Testis (tissue), 3 donors: ENCODE results near the gene NR2F2. TPM values are rescaled to one million over a fixed set of nuclear protein-coding genes. Genes with fewer than 3 reads are reported as not detected.

Source experiments
- DNase-seq: peaks from one replicate; pipeline ENCODE4 v3.0.0-alpha.2; 2019
- H3K27ac ChIP-seq, 2 donors: fragments of 200-600 bp; sonication (generic); one replicate each; pipeline ENCODE4 v1.5.1; 2019
- H3K27me3 ChIP-seq: fragments of 200-600 bp; sonication (generic); one replicate; pipeline ENCODE4 v1.5.1; 2019
- H3K36me3 ChIP-seq: fragments of 200-600 bp; sonication (generic); one replicate; pipeline ENCODE4 v1.5.1; 2017; ENCODE audit warnings: low read depth; ENCODE audit errors: missing control alignments
- H3K4me1 ChIP-seq: fragments of 200-600 bp; sonication (generic); one replicate; pipeline ENCODE4 v1.5.1; 2019
- H3K4me3 ChIP-seq, 2 donors: fragments of 200-600 bp; sonication (generic); one replicate each; pipeline ENCODE4 v1.5.1; 2017 to 2019
- H3K9me3 ChIP-seq: fragments of 200-600 bp; sonication (generic); one replicate; pipeline ENCODE4 v1.5.1; 2017
- CTCF ChIP-seq, 3 experiments: fragments of 450-650 bp in 2 of 3; fragments of 200-600 bp in 1 of 3; sonication (generic) in 1 of 3; IDR thresholded peaks; one replicate each; pipeline ENCODE4 v1.5.1; 2016 to 2019; ENCODE audit warnings: antibody characterized with exemption in 3 of 3, mild to moderate bottlenecking in 2 of 3, moderate library complexity in 1 of 3
- POLR2A ChIP-seq: fragments of 450-650 bp; IDR thresholded peaks from one replicate; pipeline ENCODE4 v1.6.1; 2017; ENCODE audit warnings: antibody characterized with exemption, mild to moderate bottlenecking, moderate library complexity
- WGBS, 2 donors: methylation state at CpG; one replicate each; pipeline ENCODE4 v1.1.5; 2018; 5-methylcytosine and 5-hydroxymethylcytosine counted together
- intact Hi-C: fragments of 100-400 bp; cut with DNase I; formaldehyde crosslinking; loops from one replicate; pipeline ENCODE4 v1.15.1; 2023; ENCODE audit warnings: low total_unique reads
- polyA plus RNA-seq: library from polyadenylated mRNA; stranded (reverse); fragments of 350-450 nt; fragmentation: Illumina TruSeq; extraction: RNeasy Lipid Tissue Mini Kit (QIAGEN cat#74804); gene quantifications from one replicate; pipeline ENCODE4 v1.2.3, GENCODE V29; 2014; ENCODE audit warnings: low read depth, low replicate concordance; ENCODE audit not compliant: insufficient read depth
- total RNA-seq, 2 donors: library from RNA; depleted of rRNA; stranded (reverse); fragments of >200 nt; gene quantifications; one replicate each; pipeline ENCODE4 v1.2.3, GENCODE V29; 2016

The NR2F2 gene
- total and polyA plus RNA-seq, 3 donors from 2014 or later, result 31.2 to 42.9 (median 38.2) TPM

GRCh38 chr15:96336108-96336595 lies 5.7 kb downstream of the NR2F2 start:
- intact Hi-C loops, result no loop called here
- no peaks in the 10 kb centered on the region for H3K36me3 ChIP-seq
- DNase-seq, result no peak
- H3K27me3 ChIP-seq, result no peaks in the 10 kb centered on the region
- no peak for TF ChIP-seq CTCF (IDR thresholded peaks at IDR 0.05)
- TF ChIP-seq POLR2A, result no peak
- no peaks in the 10 kb centered on the region for H3K9me3 ChIP-seq
- WGBS, 2 donors, result 21 to 35% methylated on average over 7 of the region's 7 CpGs
- peak overlapping the region; percentile 82 to 86 for H3K4me3 ChIP-seq
- no peaks in the 10 kb centered on the region for H3K4me1 ChIP-seq
- H3K27ac ChIP-seq, result peak overlapping the region; percentile 95 to 97

GRCh38 chr15:96336596-96337364 lies 6.3 kb downstream of the NR2F2 start:
- Histone ChIP-seq H3K4me3 (peak overlapping the region; percentile 82 to 86), H3K9me3 (no peaks in the 10 kb centered on the region), H3K4me1 (no peaks in the 10 kb centered on the region), H3K36me3 (no peaks in the 10 kb centered on the region), H3K27ac (peak overlapping the region; percentile 95 to 97), H3K27me3 (no peaks in the 10 kb centered on the region)
- DNase-seq, result no peak
- intact Hi-C loops, result no loop called here
- no peak for TF ChIP-seq CTCF (IDR thresholded peaks at IDR 0.05)
- no peak for TF ChIP-seq POLR2A
- 30 to 38% methylated on average over 9 of the region's 9 CpGs for WGBS, 2 donors

- TF ChIP-seq CTCF (IDR thresholded peaks at IDR 0.05), result no peak
- H3K36me3 ChIP-seq, result no peaks in the 10 kb centered on the region
- H3K4me1 ChIP-seq, result no peaks in the 10 kb centered on the region
- H3K4me3 ChIP-seq, result peak overlapping the region; percentile 82 to 86
- no peaks in the 10 kb centered on the region for H3K9me3 ChIP-seq
- H3K27me3 ChIP-seq, result no peaks in the 10 kb centered on the region
- peak overlapping the region; percentile 95 to 97 for H3K27ac ChIP-seq
- no peak for DNase-seq
- WGBS, 2 donors, result 29 to 32% methylated on average over 14 of the region's 14 CpGs
- intact Hi-C loops, result no loop called here
Observed at GRCh38 chr15:96337365-96338023, 7.0 kb downstream of the NR2F2 start.

- TF ChIP-seq CTCF (IDR thresholded peaks at IDR 0.05), result no peak
- Histone ChIP-seq H3K4me1 (no peaks in the 10 kb centered on the region), H3K27me3 (no peaks in the 10 kb centered on the region), H3K9me3 (no peaks in the 10 kb centered on the region), H3K4me3 (peak overlapping the region; percentile 82 to 86), H3K36me3 (no peaks in the 10 kb centered on the region), H3K27ac (peak overlapping the region; percentile 95 to 97)
- WGBS, 2 donors, result 46 to 47% methylated on average over 5 of the region's 5 CpGs
- intact Hi-C loops, result no loop called here
- DNase-seq, result no peak
Observed at GRCh38 chr15:96338074-96338765, 7.7 kb downstream of the NR2F2 start.
